T-helper 1 cell (primary cell): Measurements from ENCODE around the gene ARMC2.
"Not testable (repeated sequence)": the region's sequence is repeated elsewhere in the genome, so short reads cannot be mapped to it uniquely, and the experiment has no call there.

ENCODE experiments used
- DNase-seq, 5 donors: peaks; one replicate each; pipeline ENCODE4 v3.0.0-alpha.2; 2012 to 2020

ARMC2 gene

DNA sequence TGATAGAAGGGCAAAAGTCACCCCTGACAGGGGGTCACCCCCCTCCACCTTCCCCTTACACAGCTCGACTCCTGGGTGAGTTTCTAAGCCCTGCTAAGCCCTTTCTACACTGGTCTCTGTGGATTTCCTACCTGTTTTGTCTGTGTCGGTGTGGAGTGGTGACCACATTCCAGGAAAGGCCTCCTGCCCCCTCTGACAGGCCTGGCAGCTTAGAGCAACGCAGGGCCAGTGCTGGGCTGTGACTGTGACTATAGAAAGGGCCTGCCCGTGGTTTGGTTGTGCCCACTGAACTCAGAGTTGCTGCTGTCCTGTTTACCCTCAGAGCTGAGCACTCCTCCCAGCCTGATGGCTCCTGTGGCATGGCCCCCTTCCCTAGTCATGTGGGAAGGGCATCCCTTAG is 109.0 kb downstream of the ARMC2 start:
- no peak for DNase-seq

GRCh38 chr6:108958900-108959770 is 110.9 kb downstream of the ARMC2 start:
- DNase-seq = no peak

GRCh38 chr6:108959972-108960582 is 111.9 kb downstream of the ARMC2 start:
- DNase-seq = no peak

DNA sequence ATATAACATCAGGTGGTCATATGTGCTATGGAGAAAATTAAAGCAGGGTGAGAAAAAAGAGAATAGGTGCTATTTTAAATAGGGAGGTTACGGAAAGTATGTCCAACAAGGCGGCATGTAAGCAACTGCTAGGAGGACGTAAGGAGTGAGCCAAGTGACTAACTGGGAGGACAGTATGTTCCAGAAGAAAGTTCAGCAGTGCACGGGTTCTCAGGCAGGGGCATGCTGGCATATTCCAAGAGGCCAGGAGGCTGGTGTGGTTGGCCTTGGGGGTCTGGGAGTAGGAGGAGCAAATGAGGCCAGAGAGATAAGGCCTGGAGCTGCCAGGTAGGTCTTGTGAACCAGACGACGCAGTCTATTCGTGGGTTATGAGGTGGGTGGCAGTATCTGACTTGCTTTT is 112.4 kb downstream of the ARMC2 start:
- no peak for DNase-seq

DNA sequence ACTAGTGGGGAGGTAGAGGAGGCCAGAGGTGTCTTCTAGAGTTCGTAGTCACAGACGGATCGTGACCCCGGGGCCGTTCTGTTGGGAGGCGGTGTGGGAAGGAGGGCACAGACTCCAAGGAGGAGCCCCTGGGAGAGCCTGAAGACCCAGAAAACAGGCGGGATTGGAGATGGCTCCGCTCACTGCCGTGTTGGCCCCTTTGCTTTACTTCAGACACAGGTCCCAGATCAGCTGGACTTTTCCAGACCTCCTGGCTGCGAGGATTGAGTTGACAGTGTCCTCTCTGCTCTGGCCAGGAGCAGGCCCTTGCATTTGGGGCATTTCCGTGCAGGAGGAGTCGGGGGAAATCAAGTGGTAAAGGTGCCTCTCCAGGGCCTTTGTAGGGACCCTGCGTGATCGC is 112.9 kb downstream of the ARMC2 start:
- DNase-seq = no peak

DNA sequence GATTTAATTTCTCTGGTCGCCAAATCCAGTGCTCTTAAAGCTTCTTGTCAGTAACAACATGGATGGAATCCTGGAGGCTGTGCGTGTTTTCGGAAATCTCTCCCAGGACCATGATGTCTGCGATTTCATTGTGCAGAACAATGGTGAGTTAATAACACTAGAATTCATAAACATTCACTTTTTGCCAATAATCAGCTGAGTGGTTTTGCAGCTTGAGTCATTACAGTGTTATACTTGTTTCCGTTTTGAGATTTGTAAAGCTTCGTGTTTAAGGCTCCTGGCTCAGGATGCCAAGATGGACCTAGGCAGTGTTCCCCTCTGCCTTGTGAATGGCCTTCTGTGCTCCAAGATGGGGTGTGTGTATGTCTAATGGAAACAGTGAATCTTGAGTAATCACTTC is 113.8 kb downstream of the ARMC2 start:
- no peak for DNase-seq

DNA sequence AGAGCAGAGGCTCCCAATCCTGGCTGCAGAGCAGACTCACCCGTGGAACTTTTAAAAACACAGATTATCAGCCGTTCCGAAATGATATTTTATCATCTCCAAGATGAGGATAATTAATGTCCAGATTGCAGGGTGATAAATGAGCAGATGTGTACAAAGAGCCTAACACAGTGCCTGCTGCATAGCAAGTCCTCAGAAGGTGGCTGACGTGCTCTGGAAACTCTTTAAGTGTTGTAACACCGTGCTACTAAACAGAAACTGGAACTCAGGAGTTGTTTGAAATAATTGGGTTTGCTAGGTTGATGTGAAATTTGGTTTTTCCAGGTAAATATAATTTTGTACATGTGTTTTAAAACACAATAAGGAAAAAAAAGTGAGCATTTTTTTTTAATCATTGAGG is 118.0 kb downstream of the ARMC2 start:
- DNase-seq = no peak

DNA sequence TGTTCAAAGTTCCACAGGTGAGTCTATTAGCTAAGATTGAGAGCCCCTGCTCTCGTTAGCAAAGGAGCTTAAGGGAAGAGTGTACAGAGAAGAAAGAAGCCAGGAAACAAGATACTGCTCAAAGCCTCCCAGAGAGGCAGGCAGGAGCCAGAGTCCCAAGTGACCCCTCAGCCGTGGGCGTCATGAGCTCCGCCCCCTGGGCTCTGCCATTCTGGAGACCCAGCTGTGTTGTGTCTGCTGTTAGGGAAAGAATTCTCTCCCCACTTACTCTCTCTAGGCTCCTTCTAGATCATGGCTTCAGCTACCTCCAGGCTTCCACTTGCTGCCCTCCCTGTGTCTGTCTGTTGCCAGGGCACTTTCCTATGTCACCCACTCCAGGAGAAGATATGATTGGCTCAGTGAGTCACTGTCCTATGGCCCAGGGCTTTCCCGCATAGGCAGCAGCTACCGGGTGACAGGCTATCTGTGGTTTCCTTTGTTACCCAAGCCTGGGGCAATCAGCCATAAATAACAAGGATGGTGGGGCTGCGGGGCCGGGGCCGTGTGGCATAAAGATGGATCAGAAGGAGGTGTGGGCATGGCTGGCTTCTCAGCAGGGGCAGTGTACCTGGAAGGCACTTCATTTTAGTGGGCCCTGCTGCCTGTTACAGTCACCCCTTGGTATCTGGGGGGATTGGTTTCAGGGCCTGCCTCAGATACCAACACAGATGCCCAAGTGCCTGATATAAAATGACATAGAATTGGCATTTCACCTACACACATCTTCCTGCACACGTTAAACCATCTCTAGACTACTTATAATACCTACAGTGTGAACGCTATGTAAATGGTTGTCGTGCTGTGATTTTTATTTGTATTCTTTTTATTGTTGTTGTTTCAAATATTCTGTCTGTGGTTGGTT is 118.9 kb downstream of the ARMC2 start:
- no peak for DNase-seq

- DNase-seq = no peak
Observed at GRCh38 chr6:108968325-108969316, 120.4 kb downstream of the ARMC2 start.

DNA sequence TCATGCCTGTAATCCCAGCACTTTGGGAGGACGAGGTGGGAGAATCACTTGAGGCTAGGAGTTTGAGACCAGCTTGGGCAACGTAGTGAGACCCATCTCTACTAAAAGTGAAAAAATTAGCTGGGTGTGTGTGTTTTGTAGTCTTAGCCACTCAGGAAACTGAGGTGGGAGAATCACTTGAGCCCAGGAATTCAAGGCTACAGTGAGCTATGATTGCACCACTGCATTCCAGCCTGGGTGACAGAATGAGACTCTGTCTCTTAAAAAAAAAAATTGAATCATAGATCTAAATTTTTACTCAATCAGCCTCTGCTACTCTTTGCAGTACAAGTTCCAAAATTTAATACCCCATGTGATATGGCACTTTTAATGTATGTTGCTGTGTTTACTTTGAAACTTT is 121.6 kb downstream of the ARMC2 start:
- DNase-seq = no peak

DNA sequence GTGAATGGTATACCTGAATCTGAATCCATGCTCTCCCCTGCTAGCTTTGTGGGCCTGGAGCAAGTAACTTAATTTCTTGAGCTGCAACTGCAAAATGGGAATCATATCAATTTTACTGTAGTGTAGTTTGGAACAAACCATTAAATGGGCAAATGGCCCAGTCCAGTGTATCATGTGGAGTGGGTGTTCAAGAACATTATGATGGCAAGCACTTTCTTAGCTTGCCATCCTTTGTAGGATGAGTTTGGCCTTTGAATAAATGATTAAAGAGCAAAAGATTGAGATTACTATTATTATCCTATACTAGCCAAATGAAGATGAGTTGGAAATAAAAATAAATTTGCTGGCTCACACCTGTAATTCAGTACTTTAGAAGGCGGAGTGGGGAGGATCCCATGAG is 126.0 kb downstream of the ARMC2 start:
- no peak for DNase-seq

DNA sequence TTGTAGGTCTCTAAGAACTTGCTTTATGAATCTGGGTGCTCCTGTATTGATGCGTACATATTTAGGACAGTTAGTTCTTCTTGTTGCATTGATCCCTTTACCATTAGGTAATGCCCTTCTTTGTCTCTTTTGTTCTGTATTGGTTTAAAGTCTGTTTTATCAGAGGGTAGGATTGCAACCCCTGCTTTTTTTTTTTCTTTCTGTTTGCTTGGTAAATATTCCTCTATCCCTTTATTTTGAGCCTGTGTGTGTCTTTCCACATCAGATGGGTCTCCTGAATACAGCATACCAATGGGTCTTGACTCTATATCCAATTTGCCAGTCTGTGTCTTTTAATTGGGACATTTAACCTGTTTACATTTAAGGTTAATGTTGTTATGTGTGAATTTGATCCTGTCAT is 130.4 kb downstream of the ARMC2 start:
- DNase-seq = not testable (repeated sequence)

- no peak for DNase-seq
Observed at GRCh38 chr6:108982154-108983113, 134.2 kb downstream of the ARMC2 start.

GRCh38 chr6:108983151-108983550 is 134.9 kb downstream of the ARMC2 start:
- DNase-seq = no peak

DNA sequence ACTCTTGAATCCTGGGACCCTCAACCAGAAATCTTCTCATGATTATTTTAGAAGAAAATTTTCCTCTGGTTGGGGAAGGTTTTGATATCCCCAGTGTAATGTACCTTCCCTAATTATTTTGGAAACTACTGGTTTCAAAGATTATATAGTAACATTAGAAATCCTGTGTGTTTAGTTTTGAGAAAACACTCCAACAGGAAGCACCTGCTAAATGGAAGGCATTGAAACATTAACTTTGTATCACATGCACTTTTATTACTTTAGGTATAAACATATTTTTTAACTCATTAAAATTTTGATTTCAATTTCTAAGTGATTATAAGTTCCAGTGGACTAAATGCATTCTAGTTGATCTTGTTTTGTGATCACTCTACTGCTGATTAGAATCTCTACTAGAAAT is 137.1 kb downstream of the ARMC2 start:
- DNase-seq = no peak

GRCh38 chr6:108987156-108987555 is 138.9 kb downstream of the ARMC2 start:
- DNase-seq = no peak

GRCh38 chr6:108988296-108988695 is 140.1 kb downstream of the ARMC2 start:
- DNase-seq = no peak

- DNase-seq = no peak
Observed at GRCh38 chr6:108988765-108989164, 140.5 kb downstream of the ARMC2 start.

- DNase-seq = no peak
Observed at GRCh38 chr6:108989700-108990099, 141.5 kb downstream of the ARMC2 start.

DNA sequence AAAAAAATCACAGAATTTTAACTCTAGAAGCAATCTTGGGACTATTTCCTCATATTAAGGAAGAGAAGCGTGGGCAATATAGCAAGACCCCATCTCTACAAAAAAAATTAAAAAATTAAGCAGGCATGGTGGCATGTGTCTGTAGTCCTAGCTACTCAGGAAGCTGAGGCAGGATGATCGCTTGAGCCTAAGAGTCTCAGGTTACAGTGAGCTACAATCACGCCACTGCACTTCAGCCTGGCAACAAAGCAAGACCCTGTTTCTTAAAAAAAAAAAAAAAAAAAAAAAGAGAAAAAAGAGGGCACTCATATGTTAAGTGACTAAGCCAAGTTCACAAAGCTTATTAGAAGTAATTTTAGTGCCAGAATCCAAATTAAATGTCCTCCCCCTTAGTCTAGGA is 145.7 kb downstream of the ARMC2 start:
- DNase-seq = no peak

- DNase-seq = no peak
Observed at GRCh38 chr6:108995296-108995695, 147.1 kb downstream of the ARMC2 start.
